Brain microvascular endothelial cell (primary cell): ENCODE measurements around the gene ABCB6.

Experiments used
- DNase-seq: peaks from one replicate; pipeline ENCODE4 v3.0.0-alpha.2; 2020
- H3K27ac ChIP-seq: fragments of 250-450 bp; sonication (Bioruptor Pico); 2 replicates; pipeline ENCODE4 v1.5.1; 2020; ENCODE audit warnings: mild to moderate bottlenecking, moderate library complexity
- H3K27me3 ChIP-seq: fragments of 250-450 bp; sonication (Bioruptor Pico); replicated peaks from 2 replicates; pipeline ENCODE4 v1.5.1; 2020; ENCODE audit warnings: mild to moderate bottlenecking
- H3K36me3 ChIP-seq: fragments of 250-450 bp; sonication (Bioruptor Pico); replicated peaks from 2 replicates; pipeline ENCODE4 v1.5.1; 2020; ENCODE audit warnings: mild to moderate bottlenecking
- H3K4me3 ChIP-seq: 2 replicates; pipeline ENCODE4 v1.5.1; 2011; ENCODE audit warnings: low read depth, mild to moderate bottlenecking, control low read depth, low read length, moderate library complexity
- in situ Hi-C: cut with HindIII; loops from 2 replicates; pipeline ENCODE4 v1.10.0; 2017; ENCODE audit warnings: low sequenced_read_pairs, low pct_ligation_motif_present
- TF ChIP-seq, protein P1 (sequence below): IDR thresholded peaks from 2 replicates; pipeline ENCODE4 v1.5.1; 2011; ENCODE audit warnings: low read depth, mild to moderate bottlenecking, moderate library complexity, low read length, control low read depth, inconsistent platforms; ENCODE audit errors: missing control alignments

ABCB6 gene

DNA sequence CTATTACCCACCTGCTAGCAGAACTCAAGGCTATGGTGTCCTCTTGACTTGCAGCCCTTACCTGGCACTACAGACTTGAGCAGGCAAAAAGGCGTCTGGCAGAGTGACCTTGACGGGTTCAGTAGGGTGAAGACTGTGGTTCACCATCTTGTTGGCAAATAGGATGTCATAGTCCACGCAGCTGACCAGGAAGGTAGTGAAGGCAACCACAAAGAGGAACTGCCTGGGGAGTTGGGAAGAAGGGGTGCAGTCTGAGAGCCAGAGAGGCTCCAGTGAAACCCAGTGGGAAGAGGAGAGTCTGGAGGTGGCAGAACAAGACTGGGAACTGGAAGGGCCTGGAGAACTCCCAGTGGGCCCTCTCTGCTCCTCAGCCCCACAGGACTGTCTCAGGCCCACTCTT lies 6.6 kb upstream of the ABCB6 start:
- Histone ChIP-seq H3K4me3 (no peak overlapping the region), H3K27ac (no peak overlapping the region), H3K27me3 (no peaks in the 10 kb centered on the region), H3K36me3 (peaks cover 51% of the 10 kb centered on the region)
- in situ Hi-C loops, result no loop called here
- TF ChIP-seq, protein P1, sequence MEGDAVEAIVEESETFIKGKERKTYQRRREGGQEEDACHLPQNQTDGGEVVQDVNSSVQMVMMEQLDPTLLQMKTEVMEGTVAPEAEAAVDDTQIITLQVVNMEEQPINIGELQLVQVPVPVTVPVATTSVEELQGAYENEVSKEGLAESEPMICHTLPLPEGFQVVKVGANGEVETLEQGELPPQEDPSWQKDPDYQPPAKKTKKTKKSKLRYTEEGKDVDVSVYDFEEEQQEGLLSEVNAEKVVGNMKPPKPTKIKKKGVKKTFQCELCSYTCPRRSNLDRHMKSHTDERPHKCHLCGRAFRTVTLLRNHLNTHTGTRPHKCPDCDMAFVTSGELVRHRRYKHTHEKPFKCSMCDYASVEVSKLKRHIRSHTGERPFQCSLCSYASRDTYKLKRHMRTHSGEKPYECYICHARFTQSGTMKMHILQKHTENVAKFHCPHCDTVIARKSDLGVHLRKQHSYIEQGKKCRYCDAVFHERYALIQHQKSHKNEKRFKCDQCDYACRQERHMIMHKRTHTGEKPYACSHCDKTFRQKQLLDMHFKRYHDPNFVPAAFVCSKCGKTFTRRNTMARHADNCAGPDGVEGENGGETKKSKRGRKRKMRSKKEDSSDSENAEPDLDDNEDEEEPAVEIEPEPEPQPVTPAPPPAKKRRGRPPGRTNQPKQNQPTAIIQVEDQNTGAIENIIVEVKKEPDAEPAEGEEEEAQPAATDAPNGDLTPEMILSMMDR, result no peak
- no peak for DNase-seq

DNA sequence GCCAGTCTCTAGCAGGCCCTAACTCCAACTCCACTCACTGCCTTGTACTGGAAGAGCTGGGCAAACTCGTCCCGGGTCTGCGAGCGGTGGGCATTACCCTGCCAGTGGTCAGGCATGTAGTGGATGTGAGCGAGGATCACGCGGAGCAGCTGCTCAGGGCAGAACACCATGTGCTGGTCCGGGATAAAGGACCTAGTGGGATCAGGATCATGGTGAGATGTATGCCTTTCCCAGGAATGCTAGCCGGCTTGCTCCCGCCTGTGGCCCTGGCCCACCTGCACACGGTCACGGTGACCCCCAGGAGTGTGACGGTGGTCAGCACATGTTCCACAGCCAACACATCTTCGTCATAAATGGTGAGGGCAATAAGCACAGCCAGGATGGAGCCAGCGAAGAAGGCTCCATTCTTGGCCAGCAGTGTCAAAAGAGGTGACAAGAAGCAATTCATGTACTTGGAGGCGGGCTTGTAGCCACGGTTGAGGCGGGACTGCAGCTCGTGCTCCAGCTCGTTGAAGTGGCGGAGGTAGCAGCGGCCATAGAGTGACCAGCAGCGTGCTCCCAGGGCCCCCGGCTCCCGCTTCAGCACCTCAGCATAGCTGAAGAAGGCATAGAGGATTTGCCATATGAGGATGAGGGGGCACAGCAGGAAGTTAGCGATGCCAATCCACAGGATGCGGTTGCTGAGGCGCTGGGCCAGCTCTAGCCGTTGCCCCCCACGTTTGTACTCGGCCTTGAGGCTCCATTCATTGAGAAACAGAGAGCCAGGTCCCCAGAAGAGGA lies 5.3 kb upstream of the ABCB6 start:
- H3K27me3 ChIP-seq, result no peaks in the 10 kb centered on the region

DNA sequence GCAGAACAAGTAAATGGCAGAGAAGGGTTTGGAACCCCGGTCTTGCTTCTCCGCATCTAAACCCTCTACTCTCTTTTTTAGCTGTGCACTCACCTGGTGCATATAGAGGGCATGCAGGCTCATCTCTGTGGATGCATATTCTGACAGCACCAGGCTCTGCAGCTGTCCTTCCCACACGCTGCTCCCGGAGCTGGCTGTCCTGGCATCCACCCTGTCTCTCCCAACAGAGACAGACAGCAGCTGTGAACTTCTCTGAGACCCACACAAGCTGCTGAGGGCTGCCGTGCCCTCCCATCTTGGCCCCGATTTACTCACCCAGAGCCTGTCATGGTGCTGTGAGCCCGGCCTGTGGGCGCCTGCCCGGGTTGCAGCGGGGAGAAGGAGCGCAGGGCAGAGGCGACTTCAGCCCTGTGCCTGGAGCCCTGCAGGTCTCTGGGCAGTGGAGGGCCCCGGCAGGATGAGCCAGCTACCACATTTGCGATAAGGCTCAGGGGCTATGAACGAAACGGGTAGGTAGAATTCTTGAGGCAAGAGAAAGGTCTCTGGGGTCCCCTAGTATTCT lies 3.3 kb upstream of the ABCB6 start:
- peaks cover 54% of the 10 kb centered on the region for H3K36me3 ChIP-seq
- in situ Hi-C loops, result no loop called here
- DNase-seq, result no peak
- TF ChIP-seq, protein P1, result no peak
- H3K27ac ChIP-seq, result no peak overlapping the region
- no peaks in the 10 kb centered on the region for H3K27me3 ChIP-seq
- no peak overlapping the region for H3K4me3 ChIP-seq

More for the DNA sequence above, 5.3 kb upstream of the ABCB6 start:
- in situ Hi-C loops, result no loop called here
- H3K27ac ChIP-seq, result no peak overlapping the region
- TF ChIP-seq, protein P1, result no peak
- H3K4me3 ChIP-seq, result no peak overlapping the region
- H3K36me3 ChIP-seq, result peaks cover 54% of the 10 kb centered on the region
- DNase-seq, result no peak

DNA sequence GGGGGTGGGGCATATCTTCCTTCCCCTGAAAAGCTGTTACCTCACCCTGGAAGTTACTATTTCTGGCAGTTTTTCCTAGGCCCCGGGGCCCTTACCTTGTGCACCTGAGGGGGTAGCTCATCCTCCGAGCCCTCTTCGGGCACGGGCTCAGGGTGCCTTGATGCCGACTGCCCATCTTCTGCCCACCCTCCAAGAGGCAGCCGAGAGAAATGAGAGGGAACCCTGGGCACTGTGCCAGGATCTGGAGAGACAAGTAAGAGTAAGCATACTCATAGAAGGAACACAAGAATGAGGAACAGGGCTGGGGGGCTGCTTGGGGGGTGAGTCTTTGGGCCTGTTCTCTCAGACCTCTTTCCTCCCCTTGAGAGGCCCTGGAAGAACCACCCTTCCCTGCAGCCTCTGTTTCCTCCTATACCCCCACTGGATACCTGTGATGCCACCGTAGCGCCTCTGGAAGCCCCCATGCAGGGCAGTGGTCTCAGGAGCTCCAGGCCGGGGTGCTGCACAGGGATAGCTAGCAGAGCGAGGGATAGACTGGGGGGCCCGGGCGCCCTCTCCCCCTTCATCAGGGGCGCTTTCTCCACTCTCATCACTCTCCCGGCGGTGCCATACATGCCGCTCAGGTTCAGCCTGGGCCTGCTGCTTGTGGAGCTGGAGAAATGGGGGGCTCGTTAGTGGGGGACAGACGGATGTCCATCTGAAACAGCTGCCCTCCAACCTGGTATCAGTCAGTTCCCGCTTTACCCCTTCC lies 2.1 kb upstream of the ABCB6 start:
- H3K36me3 ChIP-seq, result peaks cover 52% of the 10 kb centered on the region
- H3K4me3 ChIP-seq, result no peak overlapping the region
- TF ChIP-seq, protein P1, result no peak
- in situ Hi-C loops, result no loop called here
- H3K27ac ChIP-seq, result no peak overlapping the region
- no peak for DNase-seq
- no peaks in the 10 kb centered on the region for H3K27me3 ChIP-seq

DNA sequence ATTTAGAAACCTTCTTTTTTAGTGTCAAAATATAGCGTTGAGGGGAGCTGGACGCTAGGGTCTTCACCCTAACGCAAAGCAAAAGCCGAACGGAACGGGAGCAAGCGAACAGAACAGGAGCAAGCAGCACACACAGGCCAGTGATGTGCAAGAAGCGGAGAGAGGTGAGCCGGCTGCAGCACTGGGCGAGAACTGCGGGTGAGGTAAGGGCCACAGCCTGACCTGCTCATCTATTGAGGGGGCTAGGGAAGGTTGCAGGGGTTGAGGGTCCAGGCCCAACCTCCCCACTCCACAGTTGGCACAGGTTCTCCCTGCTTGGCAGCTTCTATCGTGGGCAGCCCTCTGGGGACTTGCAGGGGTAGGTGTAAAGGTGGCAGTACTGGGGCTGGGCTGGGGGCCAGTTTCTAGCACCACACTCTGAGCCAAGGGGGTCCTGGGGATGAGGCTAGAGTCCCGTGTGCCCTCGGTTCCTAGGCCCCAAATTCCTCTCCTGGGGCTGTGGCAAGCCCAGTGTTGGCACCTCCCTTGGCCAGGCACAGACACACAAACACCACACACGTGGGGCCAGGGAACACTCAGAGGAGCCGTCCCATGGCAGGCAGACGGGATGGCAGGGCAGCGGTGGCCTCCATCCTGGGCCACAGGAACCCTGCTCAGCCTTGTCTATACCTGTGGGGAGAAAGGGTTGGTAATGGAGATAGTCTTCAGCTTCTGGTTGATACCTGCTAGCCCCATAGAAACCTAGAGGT lies 1.2 kb upstream of the ABCB6 start:
- H3K4me3 ChIP-seq, result no peak overlapping the region
- no peak for DNase-seq
- no peaks in the 10 kb centered on the region for H3K27me3 ChIP-seq
- peaks cover 44% of the 10 kb centered on the region for H3K36me3 ChIP-seq
- in situ Hi-C loops, result no loop called here
- H3K27ac ChIP-seq, result no peak overlapping the region
- TF ChIP-seq, protein P1, result no peak
